K562 (cell line): ENCODE measurements around the gene TTC23L. TPM values are rescaled to one million over a fixed set of nuclear protein-coding genes. Genes with fewer than 3 reads are reported as not detected.

ENCODE experiments used
- CHAMP1 ChIP-seq: fragments of 450-650 bp; IDR thresholded peaks from 2 replicates; pipeline ENCODE4 v1.6.1; 2016; ENCODE audit warnings: mild to moderate bottlenecking
- CREB3 ChIP-seq: fragments of 450-650 bp; conservative IDR thresholded peaks from 2 replicates; pipeline ENCODE4 v1.6.1; 2016; ENCODE audit warnings: missing genetic modification characterization, low read depth, mild to moderate bottlenecking, missing compliant biosample characterization, moderate library complexity
- CSDE1 ChIP-seq, 2 experiments: fragments of 450-650 bp; IDR thresholded peaks; 2 replicates each; pipeline ENCODE4 v1.6.1; 2016; ENCODE audit warnings: mild to moderate bottlenecking in 1 of 2
- FOXJ2 ChIP-seq: fragments of 200-800 bp; sonication (Bioruptor generic); IDR thresholded peaks from 2 replicates; pipeline ENCODE4 v1.6.1; 2016; ENCODE audit warnings: missing genetic modification characterization, missing compliant biosample characterization
- FOXP1 ChIP-seq: sonication (generic); formaldehyde crosslinking; IDR thresholded peaks from 2 replicates; pipeline ENCODE4 v1.8.0; 2022; ENCODE audit warnings: mild to moderate bottlenecking, missing genetic modification reagents
- GATAD2A ChIP-seq: fragments of 450-650 bp; IDR thresholded peaks from 2 replicates; pipeline ENCODE4 v1.6.1; 2017
- HDAC1 ChIP-seq, 2 experiments: fragments of 450-650 bp; IDR thresholded peaks; 2 replicates each; pipeline ENCODE4 v1.6.1; 2016 to 2017; ENCODE audit warnings: inconsistent platforms in 1 of 2, mild to moderate bottlenecking in 1 of 2, moderate library complexity in 1 of 2
- HMGXB4 ChIP-seq: sonication (generic); formaldehyde crosslinking; IDR thresholded peaks from 2 replicates; pipeline ENCODE4 v1.8.1; 2023; ENCODE audit warnings: mild to moderate bottlenecking, missing genetic modification reagents
- KAT7 ChIP-seq: sonication (generic); formaldehyde crosslinking; IDR thresholded peaks from 2 replicates; pipeline ENCODE4 v1.8.0; 2022; ENCODE audit warnings: missing genetic modification reagents, mild to moderate bottlenecking, borderline replicate concordance
- KDM5B ChIP-seq: fragments of 200-600 bp; sonication (generic); IDR thresholded peaks from 2 replicates; pipeline ENCODE4 v1.6.1; 2012; ENCODE audit warnings: low read depth, mild to moderate bottlenecking, moderate library complexity, low read length, control low read depth, inconsistent platforms; ENCODE audit not compliant: insufficient replicate concordance
- NCOA2 ChIP-seq, 2 experiments: fragments of 450-650 bp; IDR thresholded peaks; 2 replicates each; pipeline ENCODE4 v1.6.1; 2018; ENCODE audit warnings: mild to moderate bottlenecking in 2 of 2, moderate library complexity in 1 of 2; ENCODE audit not compliant: partially characterized antibody in 2 of 2
- NFIX ChIP-seq: fragments of 250-450 bp; sonication (Bioruptor Pico); IDR thresholded peaks from 2 replicates; pipeline ENCODE4 v1.4.0; 2020; ENCODE audit warnings: low read depth, mild to moderate bottlenecking, moderate library complexity
- RBM22 ChIP-seq: fragments of 200-400 bp; formaldehyde crosslinking; IDR thresholded peaks from 2 replicates; pipeline ENCODE4 v1.6.1; 2018; ENCODE audit warnings: low read length, low read depth; ENCODE audit not compliant: poor library complexity, severe bottlenecking
- SETDB1 ChIP-seq: IDR thresholded peaks from one replicate; pipeline ENCODE4 v1.6.1; 2012; ENCODE audit warnings: low read length, control low read depth, inconsistent platforms
- TCF7 ChIP-seq: sonication (generic); IDR thresholded peaks from 2 replicates; pipeline ENCODE4 v1.6.1; 2016; ENCODE audit warnings: antibody characterized with exemption, borderline replicate concordance
- TRIM24 ChIP-seq, 2 experiments: fragments of 450-650 bp; IDR thresholded peaks; 2 replicates each; pipeline ENCODE4 v1.6.1; 2016
- polyA plus RNA-seq, 8 experiments: library from polyadenylated mRNA; depleted of rRNA in 4 of 8; stranded (reverse) in 5 of 8; unstranded in 3 of 8; fragments of >200 nt; fragmentation: Nextera tagmentation in 2 of 8; fragmentation: Illumina TruSeq in 1 of 8; extraction: Ambion mirVana in 2 of 8; extraction: Trizol in 1 of 8; gene quantifications; 2 replicates each; pipeline versions ENCODE4 v1.2.1 to v1.2.3, GENCODE V29; 2011 to 2014; ENCODE audit warnings: inconsistent platforms in 1 of 8, missing spikeins in 1 of 8
- total RNA-seq, 7 experiments: library from RNA; depleted of rRNA in 6 of 7; stranded (reverse); fragments of >200 nt in 6 of 7; fragmentation: Illumina TruSeq in 2 of 7; extraction: Trizol in 2 of 7; gene quantifications; 2 replicates each; pipeline versions ENCODE4 v1.2.1 to v1.2.3, GENCODE V29; 2011 to 2021; ENCODE audit warnings: low replicate concordance in 1 of 7
- TF ChIP-seq, protein P1 (sequence below): fragments of 250-450 bp; sonication (Bioruptor Pico); IDR thresholded peaks from 2 replicates; pipeline ENCODE4 v1.5.0; 2021; ENCODE audit warnings: mild to moderate bottlenecking, moderate library complexity
- TF ChIP-seq, protein P2 (sequence below): fragments of 250-450 bp; sonication (Bioruptor Pico); IDR thresholded peaks from 2 replicates; pipeline ENCODE4 v1.8.0; 2022; ENCODE audit warnings: inconsistent platforms

TTC23L gene
- total and polyA plus RNA-seq, 9 of the 15 experiments (the other 6 are each of a cell fraction or from before 2014, with no cell fraction given), result 0.03 to 0.32 (median 0.14) TPM; not detected in 2

DNA sequence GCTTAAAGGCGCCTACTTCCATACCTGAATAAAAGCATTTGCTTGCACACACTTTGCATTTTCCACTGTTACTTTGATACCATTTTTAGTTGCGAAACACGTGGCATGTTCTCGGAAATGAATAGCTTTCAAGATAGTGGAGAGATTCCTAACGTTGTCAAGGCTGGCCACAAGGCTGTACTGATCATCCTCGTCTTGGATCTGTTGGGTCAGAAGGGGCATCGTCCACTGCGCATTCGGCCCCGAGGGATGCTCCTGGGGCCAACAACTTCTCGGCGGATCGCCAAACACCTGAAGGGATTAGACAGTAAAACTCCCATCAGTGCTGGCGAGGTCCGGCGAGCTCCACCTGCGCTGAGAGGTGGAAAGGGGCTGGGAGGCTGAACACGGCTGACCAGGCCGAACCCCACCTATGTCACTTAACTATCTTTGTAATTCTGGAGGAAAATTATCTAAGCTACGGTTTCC is 75.7 kb downstream of the TTC23L start (continued):
- TF ChIP-seq CREB3 (tag), result 0 out of 2 replicates have a peak, but pooled peaks have one; percentile 34
- no peak for TF ChIP-seq RBM22
- TF ChIP-seq, protein P1, sequence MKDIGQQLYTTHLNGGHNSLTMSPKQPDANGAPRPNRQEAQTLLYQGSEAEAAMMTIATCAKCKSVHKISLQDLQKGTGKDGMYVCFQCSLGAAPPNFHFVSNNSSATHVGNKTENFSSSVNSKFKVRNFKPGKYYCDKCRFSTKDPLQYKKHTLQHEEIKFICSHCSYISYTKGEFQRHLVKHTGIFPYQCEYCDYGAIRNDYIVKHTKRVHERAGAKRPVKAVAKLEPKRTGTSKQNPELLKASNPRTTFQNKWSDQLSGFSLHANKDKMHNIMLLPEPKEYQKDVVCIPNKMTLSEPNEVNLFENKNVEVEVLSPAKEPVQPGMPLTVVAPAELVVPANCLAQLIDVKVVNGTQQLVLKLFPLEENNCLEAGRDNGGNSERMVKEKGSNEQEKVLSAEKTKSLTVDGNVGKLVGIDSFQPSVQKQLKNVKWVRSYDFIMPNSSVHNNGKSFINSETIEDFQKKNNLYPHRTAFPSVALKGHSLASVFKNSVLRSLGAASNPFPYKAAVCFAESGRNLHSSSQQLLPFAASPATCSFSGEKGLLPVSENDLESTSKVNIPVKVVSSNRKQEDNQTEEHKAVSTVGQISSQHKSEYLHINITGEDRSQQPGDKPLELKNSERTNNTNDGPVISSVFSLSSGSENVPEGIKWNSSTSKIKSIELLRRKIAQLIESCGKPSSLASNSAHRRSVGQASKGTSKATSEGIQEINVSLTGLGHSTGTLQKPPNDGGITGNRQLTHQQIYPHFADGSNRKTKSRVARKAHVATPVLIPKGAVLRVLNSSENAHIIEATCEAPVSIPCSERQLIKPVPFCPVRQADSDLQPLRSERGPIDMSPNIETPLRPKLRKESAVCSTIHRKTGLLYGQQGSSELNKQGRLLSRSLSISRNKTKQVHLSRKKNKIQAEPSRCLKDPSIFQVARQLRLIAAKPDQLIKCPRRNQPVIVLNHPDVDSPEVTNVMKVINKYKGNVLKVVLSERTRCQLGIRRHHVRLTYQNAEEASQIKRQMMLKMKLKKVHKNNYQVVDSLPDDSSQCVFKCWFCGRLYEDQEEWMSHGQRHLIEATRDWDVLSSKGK (CRISPR knock-in tag), result no peak
- 0 out of 2 replicates have a peak, but pooled peaks have one; percentile 12 for TF ChIP-seq CHAMP1
- TF ChIP-seq KAT7, result peak; percentile 22; the same call in 1 of the 2 replicates
- TF ChIP-seq, protein P2, sequence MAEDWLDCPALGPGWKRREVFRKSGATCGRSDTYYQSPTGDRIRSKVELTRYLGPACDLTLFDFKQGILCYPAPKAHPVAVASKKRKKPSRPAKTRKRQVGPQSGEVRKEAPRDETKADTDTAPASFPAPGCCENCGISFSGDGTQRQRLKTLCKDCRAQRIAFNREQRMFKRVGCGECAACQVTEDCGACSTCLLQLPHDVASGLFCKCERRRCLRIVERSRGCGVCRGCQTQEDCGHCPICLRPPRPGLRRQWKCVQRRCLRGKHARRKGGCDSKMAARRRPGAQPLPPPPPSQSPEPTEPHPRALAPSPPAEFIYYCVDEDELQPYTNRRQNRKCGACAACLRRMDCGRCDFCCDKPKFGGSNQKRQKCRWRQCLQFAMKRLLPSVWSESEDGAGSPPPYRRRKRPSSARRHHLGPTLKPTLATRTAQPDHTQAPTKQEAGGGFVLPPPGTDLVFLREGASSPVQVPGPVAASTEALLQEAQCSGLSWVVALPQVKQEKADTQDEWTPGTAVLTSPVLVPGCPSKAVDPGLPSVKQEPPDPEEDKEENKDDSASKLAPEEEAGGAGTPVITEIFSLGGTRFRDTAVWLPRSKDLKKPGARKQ (CRISPR knock-in tag), result no peak
- TF ChIP-seq FOXP1 (CRISPR knock-in tag), result 0 out of 2 replicates have a peak, but pooled peaks have one; percentile 16
- no peak for TF ChIP-seq TCF7
- no peak for TF ChIP-seq GATAD2A
- no peak for TF ChIP-seq CSDE1 (IDR thresholded peaks at IDR 0.05)
- no peak for TF ChIP-seq KDM5B
- no peak for TF ChIP-seq SETDB1
- no peak for TF ChIP-seq FOXJ2 (tag)
- TF ChIP-seq HMGXB4 (CRISPR knock-in tag), result no peak
- TF ChIP-seq HDAC1 (IDR thresholded peaks at IDR 0.05), result peak in 1 of 2 experiments; percentile 79; a peak in 1 of 4 replicates
- no peak for TF ChIP-seq NCOA2 (IDR thresholded peaks at IDR 0.05; ENCODE audit: partially characterized antibody in 2 of 2)
- no peak for TF ChIP-seq NFIX
- no peak for TF ChIP-seq TRIM24 (IDR thresholded peaks at IDR 0.05)
